ENCODE data around the gene KDELR1. TPM values are rescaled to one million over a fixed set of nuclear protein-coding genes. Genes with fewer than 3 reads are reported as not detected.

The KDELR1 gene
- total RNA-seq, 4 donors from 2014 or later = 63.5 to 87.4 (median 70.2) TPM

GRCh38 chr19:48421548-48421947 lies 30.2 kb upstream of the KDELR1 start:
- H3K4me1 ChIP-seq = peaks cover 0 to 12% (median 7%) of the 10 kb centered on the region in 3 donors
- intact Hi-C loops (cut with DNase I) = no loop called here
- TF ChIP-seq CTCF (IDR thresholded peaks at IDR 0.05) (no peak), POLR2A (IDR thresholded peaks at IDR 0.05) (no peak)
- H3K4me3 ChIP-seq = no peak overlapping the region
- H3K27ac ChIP-seq = no peak overlapping the region
- H3K9me3 ChIP-seq = no peaks in the 10 kb centered on the region
- no peaks in the 10 kb centered on the region for H3K36me3 ChIP-seq
- peaks cover 0 to 14% (median 0%) of the 10 kb centered on the region in 4 donors for H3K27me3 ChIP-seq
- 24 to 67% methylated on average over 4 to 10 of the region's 16 CpGs for WGBS, 2 donors
- no peak for DNase-seq

GRCh38 chr19:48419158-48419920 lies 28.0 kb upstream of the KDELR1 start:
- intact Hi-C loops (cut with DNase I) = no loop called here
- Histone ChIP-seq H3K4me1 (peaks cover 14 to 29% (median 17%) of the 10 kb centered on the region in 3 donors), H3K27ac (no peak overlapping the region), H3K27me3 (peaks cover 0 to 36% (median 2%) of the 10 kb centered on the region in 4 donors), H3K9me3 (no peaks in the 10 kb centered on the region), H3K36me3 (no peaks in the 10 kb centered on the region), H3K4me3 (peak overlapping the region in 1 of 4 donors; percentile 21)
- TF ChIP-seq POLR2A (IDR thresholded peaks at IDR 0.05) (no peak), CTCF (IDR thresholded peaks at IDR 0.05) (no peak)
- no peak for DNase-seq
- 56 to 73% methylated on average over 17 to 20 of the region's 31 CpGs for WGBS, 2 donors

- no peak overlapping the region for H3K27ac ChIP-seq
- no peaks in the 10 kb centered on the region for H3K9me3 ChIP-seq
- peaks cover 14 to 34% (median 17%) of the 10 kb centered on the region in 3 donors for H3K4me1 ChIP-seq
- no peak overlapping the region for H3K4me3 ChIP-seq
- H3K27me3 ChIP-seq = peaks cover 0 to 43% (median 2%) of the 10 kb centered on the region in 4 donors
- DNase-seq = no peak
- 69 to 73% methylated on average over 6 of the region's 6 CpGs for WGBS, 2 donors
- H3K36me3 ChIP-seq = no peaks in the 10 kb centered on the region
- intact Hi-C loops (cut with DNase I) = no loop called here
- TF ChIP-seq CTCF (IDR thresholded peaks at IDR 0.05) = no peak
- no peak for TF ChIP-seq POLR2A (IDR thresholded peaks at IDR 0.05)
These were observed 27.1 kb upstream of the KDELR1 start for GRCh38 chr19:48418317-48419064.

- WGBS, 2 donors = 71 to 77% methylated on average over 5 of the region's 7 CpGs
- Histone ChIP-seq H3K36me3 (no peaks in the 10 kb centered on the region), H3K4me3 (no peak overlapping the region), H3K27ac (no peak overlapping the region), H3K27me3 (peaks cover 0 to 43% (median 2%) of the 10 kb centered on the region in 4 donors), H3K9me3 (no peaks in the 10 kb centered on the region), H3K4me1 (peaks cover 14 to 34% (median 17%) of the 10 kb centered on the region in 3 donors)
- intact Hi-C loops (cut with DNase I) = no loop called here
- TF ChIP-seq POLR2A (IDR thresholded peaks at IDR 0.05) = no peak
- no peak for TF ChIP-seq CTCF (IDR thresholded peaks at IDR 0.05)
- no peak for DNase-seq
These were observed 26.1 kb upstream of the KDELR1 start for GRCh38 chr19:48417421-48417820.

GRCh38 chr19:48415806-48416221 lies 24.5 kb upstream of the KDELR1 start:
- intact Hi-C loops (cut with DNase I) = no loop called here
- no peak for DNase-seq
- TF ChIP-seq CTCF (IDR thresholded peaks at IDR 0.05) = no peak
- no peak for TF ChIP-seq POLR2A (IDR thresholded peaks at IDR 0.05)

More at GRCh38 chr19:48415806-48416221, 24.5 kb upstream of the KDELR1 start:
- H3K36me3 ChIP-seq = no peaks in the 10 kb centered on the region
- no peaks in the 10 kb centered on the region for H3K9me3 ChIP-seq
- peaks cover 10 to 22% (median 14%) of the 10 kb centered on the region in 3 donors for H3K4me1 ChIP-seq
- peak overlapping the region in 3 of 4 donors; percentile 7 to 53 (median 23) for H3K4me3 ChIP-seq
- H3K27me3 ChIP-seq = peaks cover 0 to 43% (median 2%) of the 10 kb centered on the region in 4 donors
- H3K27ac ChIP-seq = no peak overlapping the region
- WGBS, 2 donors = 32 to 42% methylated on average over 8 to 13 of the region's 30 CpGs

All from esophagus squamous epithelium (tissue), 5 donors.